Stomach smooth muscle (tissue), 2 donors: ENCODE results near the gene TBX1.
A peak's percentile ranks its signal among the peaks of the same experiment; 100 is the strongest.

Experiments used
- H3K27ac ChIP-seq: one replicate; pipeline ENCODE4 v1.7.0; 2013; ENCODE audit warnings: mild to moderate bottlenecking, low read length, inconsistent platforms
- H3K27me3 ChIP-seq, 2 donors: one replicate each; pipeline ENCODE4 v1.7.0; 2013; ENCODE audit warnings: low read length in 2 of 2; ENCODE audit not compliant: insufficient read depth in 2 of 2, control insufficient read depth in 1 of 2
- H3K36me3 ChIP-seq, 2 donors: one replicate each; pipeline ENCODE4 v1.7.0; 2013; ENCODE audit warnings: low read length in 2 of 2; ENCODE audit not compliant: control insufficient read depth in 2 of 2, insufficient read depth in 2 of 2
- H3K4me1 ChIP-seq: one replicate; pipeline ENCODE4 v1.7.0; 2013; ENCODE audit warnings: low read length; ENCODE audit not compliant: control insufficient read depth, insufficient read depth
- H3K4me3 ChIP-seq, 2 donors: one replicate each; pipeline ENCODE4 v1.7.0; 2013; ENCODE audit warnings: low read length in 2 of 2
- H3K9ac ChIP-seq, 2 donors: one replicate each; pipeline ENCODE4 v1.7.0; 2013; ENCODE audit warnings: low read length in 2 of 2, mild to moderate bottlenecking in 1 of 2
- H3K9me3 ChIP-seq, 2 donors: one replicate each; pipeline ENCODE4 v1.7.0; 2013; ENCODE audit warnings: low read length in 2 of 2; ENCODE audit not compliant: control insufficient read depth in 2 of 2
- donor health status: healthy.
- donor health status: Pancreatic carcinoma.

The TBX1 gene

GRCh38 chr22:19718456-19719049, 42.0 kb upstream of the TBX1 start:
- Histone ChIP-seq H3K36me3 (peaks cover 0 to 14% of the 10 kb centered on the region in 2 donors), H3K4me1 (peaks cover 40% of the 10 kb centered on the region), H3K9me3 (no peaks in the 10 kb centered on the region), H3K4me3 (peak overlapping the region; percentile 70 to 79), H3K27ac (no peak overlapping the region), H3K27me3 (peaks cover 5 to 15% of the 10 kb centered on the region in 2 donors), H3K9ac (peak overlapping the region; percentile 36 to 63)

GRCh38 chr22:19719050-19719482, 41.5 kb upstream of the TBX1 start:
- no peak overlapping the region for H3K27ac ChIP-seq
- H3K9ac ChIP-seq, result peak overlapping the region in 1 of 2 donors; percentile 63
- peaks cover 2 to 15% of the 10 kb centered on the region in 2 donors for H3K27me3 ChIP-seq
- peak overlapping the region; percentile 70 to 79 for H3K4me3 ChIP-seq
- peaks cover 37% of the 10 kb centered on the region for H3K4me1 ChIP-seq
- H3K36me3 ChIP-seq, result peaks cover 0 to 14% of the 10 kb centered on the region in 2 donors
- no peaks in the 10 kb centered on the region for H3K9me3 ChIP-seq

GRCh38 chr22:19719488-19720021, 41.0 kb upstream of the TBX1 start:
- H3K27me3 ChIP-seq, result peaks cover 2 to 18% of the 10 kb centered on the region in 2 donors
- no peaks in the 10 kb centered on the region for H3K9me3 ChIP-seq
- H3K4me1 ChIP-seq, result peaks cover 37% of the 10 kb centered on the region
- no peak overlapping the region for H3K27ac ChIP-seq
- peaks cover 0 to 14% of the 10 kb centered on the region in 2 donors for H3K36me3 ChIP-seq
- no peak overlapping the region for H3K9ac ChIP-seq
- peak overlapping the region in 1 of 2 donors; percentile 79 for H3K4me3 ChIP-seq

DNA sequence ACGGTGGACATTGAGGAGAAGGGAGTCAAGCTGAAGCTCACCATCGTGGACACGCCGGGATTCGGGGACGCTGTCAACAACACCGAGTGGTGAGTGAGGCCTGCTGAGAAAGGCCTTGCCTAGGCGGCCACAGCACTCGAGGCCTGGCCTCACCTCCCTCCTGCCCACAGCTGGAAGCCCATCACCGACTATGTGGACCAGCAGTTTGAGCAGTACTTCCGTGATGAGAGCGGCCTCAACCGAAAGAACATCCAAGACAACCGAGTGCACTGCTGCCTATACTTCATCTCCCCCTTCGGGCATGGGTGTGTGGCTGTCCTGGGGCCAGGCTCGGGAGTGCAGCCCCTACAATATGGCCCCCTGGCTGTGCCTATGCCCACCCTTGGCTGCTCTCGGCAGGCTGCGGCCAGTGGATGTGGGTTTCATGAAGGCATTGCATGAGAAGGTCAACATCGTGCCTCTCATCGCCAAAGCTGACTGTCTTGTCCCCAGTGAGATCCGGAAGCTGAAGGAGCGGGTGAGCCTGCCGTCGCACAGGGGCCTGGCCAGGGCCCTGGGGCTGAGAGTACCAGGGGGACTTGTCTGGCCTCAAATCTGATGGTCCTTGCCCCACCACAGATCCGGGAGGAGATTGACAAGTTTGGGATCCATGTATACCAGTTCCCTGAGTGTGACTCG, 40.3 kb upstream of the TBX1 start:
- H3K27ac ChIP-seq, result no peak overlapping the region
- no peak overlapping the region for H3K9ac ChIP-seq
- no peaks in the 10 kb centered on the region for H3K9me3 ChIP-seq
- H3K36me3 ChIP-seq, result peaks cover 0 to 14% of the 10 kb centered on the region in 2 donors
- no peak overlapping the region for H3K4me3 ChIP-seq
- peaks cover 6 to 13% of the 10 kb centered on the region in 2 donors for H3K27me3 ChIP-seq
- peaks cover 30% of the 10 kb centered on the region for H3K4me1 ChIP-seq

- peaks cover 0 to 14% of the 10 kb centered on the region in 2 donors for H3K36me3 ChIP-seq
- peaks cover 6 to 13% of the 10 kb centered on the region in 2 donors for H3K27me3 ChIP-seq
- H3K9me3 ChIP-seq, result no peaks in the 10 kb centered on the region
- H3K4me3 ChIP-seq, result no peak overlapping the region
- H3K4me1 ChIP-seq, result peaks cover 30% of the 10 kb centered on the region
- no peak overlapping the region for H3K27ac ChIP-seq
- H3K9ac ChIP-seq, result no peak overlapping the region
Observed at GRCh38 chr22:19720999-19721329, 39.6 kb upstream of the TBX1 start.

GRCh38 chr22:19721330-19722177, 39.0 kb upstream of the TBX1 start:
- H3K4me3 ChIP-seq, result no peak overlapping the region
- H3K27me3 ChIP-seq, result peaks cover 6 to 13% of the 10 kb centered on the region in 2 donors
- no peak overlapping the region for H3K27ac ChIP-seq
- peaks cover 30% of the 10 kb centered on the region for H3K4me1 ChIP-seq
- H3K36me3 ChIP-seq, result peaks cover 0 to 14% of the 10 kb centered on the region in 2 donors
- no peaks in the 10 kb centered on the region for H3K9me3 ChIP-seq
- H3K9ac ChIP-seq, result no peak overlapping the region

DNA sequence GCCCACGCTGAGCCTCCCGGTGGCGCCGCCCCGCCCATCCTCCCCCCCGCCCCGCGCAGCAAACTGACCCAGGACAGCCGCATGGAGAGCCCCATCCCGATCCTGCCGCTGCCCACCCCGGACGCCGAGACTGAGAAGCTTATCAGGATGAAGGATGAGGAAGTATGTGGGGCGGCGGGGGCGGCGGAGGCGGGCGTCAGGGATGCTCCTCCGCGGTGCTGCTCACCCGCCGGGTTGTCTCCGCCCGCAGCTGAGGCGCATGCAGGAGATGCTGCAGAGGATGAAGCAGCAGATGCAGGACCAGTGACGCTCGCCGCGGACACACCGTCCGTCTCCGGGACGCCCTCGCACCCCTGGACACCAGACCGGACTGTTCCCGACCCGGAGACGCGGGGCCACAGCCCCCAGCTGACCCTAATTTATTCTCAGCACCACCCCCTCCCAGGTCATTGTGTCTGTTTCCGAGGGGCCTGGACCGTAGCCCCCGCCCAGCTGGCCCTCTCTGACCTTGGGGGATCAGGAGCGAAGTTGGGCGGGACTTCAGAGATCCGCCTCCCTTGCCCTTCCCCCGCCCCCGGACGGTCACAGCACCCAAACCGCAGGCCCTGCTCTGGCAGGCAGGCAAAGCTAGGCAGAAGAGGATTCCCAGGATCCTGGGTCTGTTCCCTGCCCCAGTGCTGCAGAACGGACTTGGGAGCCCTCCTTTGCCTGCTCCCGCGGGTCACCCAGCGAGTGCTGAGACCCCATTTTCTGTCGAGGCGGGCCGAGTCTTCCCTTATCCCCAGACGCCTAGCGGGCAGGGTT, 38.2 kb upstream of the TBX1 start:
- H3K27ac ChIP-seq, result no peak overlapping the region
- peaks cover 6 to 13% of the 10 kb centered on the region in 2 donors for H3K27me3 ChIP-seq
- H3K4me3 ChIP-seq, result no peak overlapping the region
- peaks cover 0 to 14% of the 10 kb centered on the region in 2 donors for H3K36me3 ChIP-seq
- no peaks in the 10 kb centered on the region for H3K9me3 ChIP-seq
- no peak overlapping the region for H3K9ac ChIP-seq
- H3K4me1 ChIP-seq, result peaks cover 27% of the 10 kb centered on the region

- Histone ChIP-seq H3K9me3 (no peaks in the 10 kb centered on the region), H3K4me1 (peaks cover 21% of the 10 kb centered on the region), H3K4me3 (no peak overlapping the region), H3K9ac (no peak overlapping the region), H3K27ac (no peak overlapping the region), H3K36me3 (peaks cover 0 to 14% of the 10 kb centered on the region in 2 donors), H3K27me3 (peaks cover 6 to 13% of the 10 kb centered on the region in 2 donors)
Observed at GRCh38 chr22:19722982-19723231, 37.7 kb upstream of the TBX1 start.

DNA sequence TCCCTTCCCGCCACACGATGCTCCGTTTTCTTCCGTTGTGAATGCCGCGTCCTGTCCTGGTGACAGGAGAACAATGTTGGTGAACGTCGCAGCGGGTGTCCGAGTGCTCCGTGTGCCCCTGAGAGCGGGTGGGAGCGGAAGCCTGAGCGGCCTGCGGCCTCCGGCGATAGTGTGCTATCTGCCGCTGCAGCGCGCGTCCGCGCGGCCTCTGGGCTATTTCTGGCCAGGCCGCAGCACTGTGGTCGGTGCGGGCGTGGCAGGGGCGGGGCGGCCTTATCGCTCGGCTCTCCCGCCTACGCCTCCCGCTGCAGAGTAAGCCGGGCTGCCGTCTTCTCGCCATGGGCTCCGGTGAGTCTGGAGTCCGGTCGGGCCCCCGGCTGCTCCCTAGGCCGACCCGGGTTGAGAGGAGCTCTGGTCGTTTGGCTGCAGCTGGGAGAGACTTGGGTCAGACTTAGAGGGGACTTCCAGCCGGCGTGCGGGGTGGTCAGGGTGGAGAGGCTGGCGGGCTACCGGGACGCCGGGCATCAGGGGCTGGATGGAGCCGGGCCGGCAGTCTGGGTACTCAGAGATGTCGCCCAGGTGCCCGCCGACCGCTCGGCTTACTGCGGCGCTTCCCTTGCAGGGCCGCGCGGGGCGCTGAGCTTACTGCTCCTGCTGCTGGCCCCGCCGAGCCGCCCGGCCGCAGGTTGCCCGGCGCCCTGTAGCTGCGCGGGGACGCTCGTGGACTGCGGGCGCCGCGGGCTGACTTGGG, 37.2 kb upstream of the TBX1 start, which contains the start of gene GP1BB:
GP1BB (plus strand) TSS at position 308 of the 751 bp plus-strand sequence; CDS start at position 339, 31 bp downstream.
- peak within 1 kb of the TSS in 1 of 2 donors; percentile 44 for H3K4me3 ChIP-seq
- peaks cover 19% of the 10 kb centered on the region for H3K4me1 ChIP-seq
- peaks cover 0 to 14% of the 10 kb centered on the region in 2 donors for H3K36me3 ChIP-seq
- peaks cover 6 to 13% of the 10 kb centered on the region in 2 donors for H3K27me3 ChIP-seq
- H3K9me3 ChIP-seq, result no peaks in the 10 kb centered on the region
- H3K9ac ChIP-seq, result no peak within 1 kb of the TSS
- no peak within 1 kb of the TSS for H3K27ac ChIP-seq
